Measurements from ENCODE around the gene NUMB.

The NUMB gene

DNA sequence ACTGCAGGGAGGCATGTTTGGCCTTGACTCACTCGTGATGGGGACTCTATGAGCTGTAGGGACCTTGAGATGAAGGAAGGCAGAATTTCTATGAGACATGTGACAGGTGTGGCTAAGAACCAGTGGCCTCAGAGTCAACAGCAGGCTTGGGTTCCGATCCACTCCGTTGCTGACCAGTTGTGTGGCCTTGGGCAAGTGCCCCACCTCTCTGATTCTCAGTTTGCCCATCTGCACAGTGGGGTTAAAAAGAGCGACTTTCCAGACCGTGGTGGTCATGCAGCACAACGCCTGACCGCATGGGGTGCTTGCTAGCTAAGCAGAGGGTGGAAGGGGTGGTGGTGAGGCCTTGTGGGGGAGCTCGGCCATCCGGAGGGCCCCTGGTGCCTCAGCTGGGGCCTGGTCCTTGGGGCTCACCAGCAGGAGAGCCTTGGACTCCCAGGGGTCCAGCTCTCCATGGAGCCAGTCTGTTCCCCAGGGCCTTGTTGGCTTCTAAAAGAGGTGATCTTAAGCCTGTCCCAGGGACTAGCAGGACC lies 202.6 kb downstream of the NUMB start:
- no peak for DNase-seq

GRCh38 chr14:73255005-73255400 lies 203.3 kb downstream of the NUMB start:
- no peak for DNase-seq

DNA sequence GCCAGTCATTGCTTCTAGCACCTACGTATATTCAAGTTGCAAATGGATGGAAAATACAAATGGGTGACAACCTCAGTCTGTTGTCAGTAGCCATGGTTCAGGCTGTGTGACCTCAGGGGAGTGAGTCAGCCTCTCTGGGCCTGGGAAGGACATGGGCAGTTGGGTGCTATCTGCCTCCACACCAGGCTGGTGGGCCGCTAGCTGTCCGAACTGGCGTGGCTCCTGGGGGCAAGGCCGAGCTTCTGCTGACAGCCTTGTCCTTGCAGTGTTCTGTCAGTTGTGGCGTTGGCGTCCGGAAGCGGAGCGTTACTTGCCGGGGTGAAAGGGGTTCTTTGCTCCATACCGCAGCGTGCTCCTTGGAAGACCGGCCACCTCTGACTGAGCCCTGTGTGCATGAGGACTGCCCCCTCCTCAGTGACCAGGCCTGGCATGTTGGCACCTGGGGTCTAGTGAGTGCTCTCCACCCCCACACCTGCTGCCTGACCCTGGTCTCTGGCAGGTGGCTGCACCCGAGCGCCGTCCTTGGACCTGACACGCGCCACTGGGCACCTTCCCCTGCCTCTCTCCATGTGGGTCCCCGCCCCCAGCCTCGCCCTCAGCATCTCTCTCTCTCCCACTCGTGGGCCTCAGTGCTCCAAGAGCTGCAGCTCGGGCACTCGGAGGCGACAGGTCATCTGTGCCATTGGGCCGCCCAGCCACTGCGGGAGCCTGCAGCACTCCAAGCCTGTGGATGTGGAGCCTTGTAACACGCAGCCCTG lies 203.9 kb downstream of the NUMB start:
- no peak for DNase-seq

DNA sequence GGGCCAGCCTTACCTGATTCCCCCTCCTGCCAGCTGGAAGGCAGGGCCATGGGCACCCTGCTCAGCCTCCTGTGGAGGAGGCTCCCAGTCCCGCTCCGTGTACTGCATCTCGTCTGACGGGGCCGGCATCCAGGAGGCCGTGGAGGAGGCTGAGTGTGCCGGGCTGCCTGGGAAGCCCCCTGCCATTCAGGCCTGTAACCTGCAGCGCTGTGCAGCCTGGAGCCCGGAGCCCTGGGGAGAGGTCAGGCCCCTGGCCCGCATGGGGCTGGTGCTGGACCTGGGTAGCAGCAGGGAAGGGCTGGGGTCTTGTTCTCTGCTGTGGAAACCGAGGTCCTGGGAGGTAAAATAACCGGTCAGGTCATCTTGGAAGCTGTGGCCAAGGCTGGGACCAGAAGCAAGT lies 204.6 kb downstream of the NUMB start:
- no peak for DNase-seq

- DNase-seq, result no peak
Observed at GRCh38 chr14:73253323-73253610, 205.1 kb downstream of the NUMB start.

- DNase-seq, result no peak
Observed at GRCh38 chr14:73252491-73253322, 205.6 kb downstream of the NUMB start.

DNA sequence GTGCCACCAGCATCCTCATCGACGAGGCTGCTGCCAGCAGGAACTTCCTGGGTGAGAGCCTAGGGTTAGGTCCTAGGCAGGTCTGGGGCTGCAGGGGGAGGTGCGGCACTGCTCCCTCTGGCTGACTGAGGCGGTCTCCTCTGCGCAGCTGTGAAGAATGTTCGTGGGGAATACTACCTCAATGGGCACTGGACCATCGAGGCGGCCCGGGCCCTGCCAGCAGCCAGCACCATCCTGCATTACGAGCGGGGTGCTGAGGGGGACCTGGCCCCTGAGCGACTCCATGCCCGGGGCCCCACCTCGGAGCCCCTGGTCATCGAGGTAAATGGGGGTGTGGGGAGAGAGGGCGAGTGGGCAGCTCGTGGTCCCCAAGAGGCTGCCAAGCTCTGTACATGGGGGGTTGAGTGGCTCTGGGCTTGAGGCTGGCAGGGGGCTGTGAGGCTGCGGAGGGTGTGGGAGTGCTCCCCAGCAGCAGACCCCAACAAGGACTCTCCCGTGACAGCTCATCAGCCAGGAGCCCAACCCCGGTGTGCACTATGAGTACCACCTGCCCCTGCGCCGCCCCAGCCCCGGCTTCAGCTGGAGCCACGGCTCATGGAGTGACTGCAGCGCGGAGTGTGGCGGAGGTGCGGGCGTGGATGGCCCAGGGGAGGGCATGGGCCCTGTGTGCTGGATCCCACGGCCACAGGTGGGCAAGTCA lies 206.7 kb downstream of the NUMB start:
- no peak for DNase-seq

GRCh38 chr14:73250781-73251500 lies 207.4 kb downstream of the NUMB start:
- no peak for DNase-seq

- DNase-seq, result no peak
Observed at GRCh38 chr14:73250317-73250713, 208.0 kb downstream of the NUMB start.

GRCh38 chr14:73249564-73250316 lies 208.6 kb downstream of the NUMB start:
- DNase-seq, result no peak

DNA sequence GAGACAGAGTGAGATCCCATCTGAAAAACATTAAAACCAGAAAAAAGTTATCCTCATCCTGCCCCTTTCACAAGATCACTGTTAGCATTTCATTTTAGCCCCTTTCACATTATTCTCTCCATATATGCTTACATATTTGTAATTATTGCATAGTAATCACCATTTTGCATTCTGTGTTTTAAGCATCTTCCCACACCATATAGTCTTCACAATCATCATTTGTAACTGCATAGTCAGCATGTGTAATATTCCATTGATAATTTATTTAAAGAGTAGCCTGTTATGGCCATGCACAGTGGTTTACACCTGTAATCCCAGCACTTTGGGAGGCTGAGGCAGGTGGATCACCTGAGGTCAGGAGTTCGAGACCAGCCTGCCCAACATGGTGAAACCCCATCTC lies 209.2 kb downstream of the NUMB start:
- no peak for DNase-seq

GRCh38 chr14:73248108-73248868 lies 210.1 kb downstream of the NUMB start:
- DNase-seq, result peak in 1 of 2 experiments; percentile 14

DNA sequence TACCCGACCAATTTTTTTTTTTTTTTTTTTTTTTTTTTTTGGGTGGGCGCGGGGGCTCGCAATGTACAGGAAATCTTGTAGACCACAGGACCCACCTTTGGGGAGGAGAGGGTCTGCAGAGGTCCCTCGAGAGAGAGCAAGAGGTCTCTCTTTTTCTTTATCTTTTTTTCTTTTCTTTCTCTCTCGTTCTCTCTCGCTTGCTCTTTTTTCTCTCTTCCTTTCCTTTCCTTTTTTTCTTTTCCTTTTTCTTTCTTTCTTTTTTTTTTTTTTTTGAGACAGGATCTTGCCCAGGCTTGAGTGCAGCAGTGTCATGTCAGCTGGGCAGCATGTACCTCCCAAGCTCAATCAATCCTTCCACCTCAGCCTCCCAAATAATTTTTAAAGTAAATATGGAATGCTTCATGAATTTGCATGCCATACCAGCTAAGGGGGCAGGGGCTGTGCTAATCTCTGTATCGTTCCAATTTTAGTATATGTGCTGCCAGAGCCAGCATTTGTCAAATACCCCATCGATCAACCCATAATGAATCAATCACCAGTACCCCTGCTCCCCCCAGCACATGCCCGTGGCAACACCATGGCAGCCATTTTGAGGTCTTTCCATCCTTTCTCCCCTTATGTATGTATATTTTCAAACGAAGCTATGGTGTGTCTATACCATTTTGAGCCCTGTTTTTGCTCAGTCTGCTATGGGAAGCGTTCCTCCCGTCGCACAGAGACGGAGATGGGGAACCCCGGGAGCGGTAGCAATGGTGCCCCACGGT lies 211.8 kb downstream of the NUMB start:
- DNase-seq, result no peak

- DNase-seq, result peak; percentile 60 to 65
Observed at GRCh38 chr14:73245480-73246325, 212.6 kb downstream of the NUMB start.

GRCh38 chr14:73244541-73245290 lies 213.6 kb downstream of the NUMB start:
- no peak for DNase-seq

GRCh38 chr14:73243748-73244147 lies 214.6 kb downstream of the NUMB start:
- no peak for DNase-seq

DNA sequence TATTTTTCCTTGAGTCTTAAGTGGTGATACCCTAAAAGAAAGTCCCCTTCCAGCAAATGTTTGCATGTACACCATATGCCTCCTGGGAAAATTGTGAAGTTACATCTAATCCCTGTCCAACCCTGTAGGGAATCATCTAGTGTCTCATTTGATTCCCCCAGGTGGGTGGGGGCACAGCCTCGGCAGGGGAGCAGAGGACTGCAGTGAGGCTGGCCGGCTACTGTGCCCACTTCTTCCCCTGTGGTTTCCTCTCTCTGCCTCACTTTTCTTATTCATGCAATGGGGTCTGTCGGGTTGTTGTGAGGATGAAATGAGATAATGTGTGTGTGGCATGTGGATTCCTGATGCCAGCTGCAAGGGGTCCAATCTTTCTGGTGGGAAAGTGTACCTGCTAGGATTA lies 215.0 kb downstream of the NUMB start:
- DNase-seq, result no peak

GRCh38 chr14:73242357-73242901 lies 215.9 kb downstream of the NUMB start:
- DNase-seq, result no peak

Measured in AML-193 (cell line).